H54 (cell line): ENCODE results near the gene MDFIC.
A peak's percentile ranks its signal among the peaks of the same experiment; 100 is the strongest.
"Not testable (repeated sequence)": the region's sequence is repeated elsewhere in the genome, so short reads cannot be mapped to it uniquely, and the experiment has no call there.

Experiments used
- DNase-seq: peaks from one replicate; pipeline ENCODE4 v3.0.0; 2011; ENCODE audit warnings: low spot score, mixed read lengths; ENCODE audit not compliant: insufficient read length
- FAIRE-seq: peaks from 3 replicates; lab custom pipeline; 2011; peaks lifted over from hg19 to GRCh38; lab: Jason Lieb, UNC
- POLR2A ChIP-seq: IDR thresholded peaks from 2 replicates; pipeline ENCODE4 v1.6.1; 2011; ENCODE audit warnings: low read depth, mild to moderate bottlenecking, low read length

The MDFIC gene

GRCh38 chr7:114922026-114922651 is at the start of gene MDFIC:
Gene MDFIC, plus strand, starts transcription at chr7:114922094. Its CDS starts 940 bp downstream, at chr7:114923034.
- peak; percentile 82; the same call in 1 of the 2 replicates for TF ChIP-seq POLR2A
- peak; percentile 65 for DNase-seq
- no peak for FAIRE-seq

GRCh38 chr7:114874170-114874569 is 47.7 kb upstream of the MDFIC start:
- TF ChIP-seq POLR2A = no peak
- DNase-seq (no peak), FAIRE-seq (no peak)

- no peak for TF ChIP-seq POLR2A
- no peak for DNase-seq
- no peak for FAIRE-seq
Measured at GRCh38 chr7:114875186-114875585, 46.7 kb upstream of the MDFIC start.

GRCh38 chr7:114879554-114879953 is 42.3 kb upstream of the MDFIC start:
- no peak for DNase-seq
- FAIRE-seq = no peak
- TF ChIP-seq POLR2A = no peak

GRCh38 chr7:114885836-114886235 is 36.1 kb upstream of the MDFIC start:
- TF ChIP-seq POLR2A = no peak
- DNase-seq (no peak), FAIRE-seq (peak; percentile 80)

- no peak for TF ChIP-seq POLR2A
- FAIRE-seq (no peak), DNase-seq (no peak)
Measured at GRCh38 chr7:114886241-114886640, 35.7 kb upstream of the MDFIC start.

- not testable (repeated sequence) for DNase-seq, FAIRE-seq
Measured at GRCh38 chr7:114889116-114889515, 32.8 kb upstream of the MDFIC start.

GRCh38 chr7:114889646-114890285 is 32.1 kb upstream of the MDFIC start:
- DNase-seq = peak; percentile 34
- TF ChIP-seq POLR2A = no peak

GRCh38 chr7:114890561-114890960 is 31.3 kb upstream of the MDFIC start:
- FAIRE-seq (no peak), DNase-seq (no peak)
- TF ChIP-seq POLR2A = no peak

More at GRCh38 chr7:114889646-114890285, 32.1 kb upstream of the MDFIC start:
- FAIRE-seq = peak; percentile 97

- FAIRE-seq = no peak
- no peak for TF ChIP-seq POLR2A
Measured at GRCh38 chr7:114900127-114900526, 21.8 kb upstream of the MDFIC start.

GRCh38 chr7:114901771-114902170 is 20.1 kb upstream of the MDFIC start:
- DNase-seq (no peak), FAIRE-seq (no peak)
- no peak for TF ChIP-seq POLR2A

More at GRCh38 chr7:114900127-114900526, 21.8 kb upstream of the MDFIC start:
- DNase-seq = no peak

GRCh38 chr7:114903131-114903530 is 18.8 kb upstream of the MDFIC start:
- no peak for DNase-seq
- no peak for TF ChIP-seq POLR2A
- no peak for FAIRE-seq

GRCh38 chr7:114910787-114911186 is 11.1 kb upstream of the MDFIC start:
- FAIRE-seq (no peak), DNase-seq (no peak)
- no peak for TF ChIP-seq POLR2A

- no peak for TF ChIP-seq POLR2A
- FAIRE-seq = no peak
- no peak for DNase-seq
Measured at GRCh38 chr7:114911411-114911810, 10.5 kb upstream of the MDFIC start.
